ENCODE data around the gene NLE1. TPM values are rescaled to one million over a fixed set of nuclear protein-coding genes. Genes with fewer than 3 reads are reported as not detected.
A peak's percentile ranks its signal among the peaks of the same experiment; 100 is the strongest.
"Not testable (repeated sequence)": the region's sequence is repeated elsewhere in the genome, so short reads cannot be mapped to it uniquely, and the experiment has no call there.

The NLE1 gene
- 14.1 TPM for polyA plus RNA-seq
- long read RNA-seq, donor 1, result 0 reads
- long read RNA-seq, donor 2, full-length matches to known transcripts, result 2 of 2 reads
- long read RNA-seq, donor 2, partial matches to known transcripts, result 0 of 2 reads
- long read RNA-seq, donor 2, other reads (novel, unspliced or antisense), result 0 of 2 reads
- long read RNA-seq, donor 3, result 0 reads
- long read RNA-seq, donor 4, result 0 reads
- long read RNA-seq, donor 5, partial matches to known transcripts, result 0 of 3 reads
- long read RNA-seq, donor 5, other reads (novel, unspliced or antisense), result 0 of 3 reads
- long read RNA-seq, donor 6, partial matches to known transcripts, result 0 of 3 reads
- long read RNA-seq, donor 6, other reads (novel, unspliced or antisense), result 0 of 3 reads
- long read RNA-seq, donor 7, partial matches to known transcripts, result 0 of 1 reads
- long read RNA-seq, donor 7, other reads (novel, unspliced or antisense), result 0 of 1 reads
- long read RNA-seq, donor 8, result 0 reads
- long read RNA-seq, donor 9, partial matches to known transcripts, result 0 of 3 reads
- long read RNA-seq, donor 9, other reads (novel, unspliced or antisense), result 0 of 3 reads
- long read RNA-seq, donor 10, full-length matches to known transcripts, result 5 of 5 reads
- long read RNA-seq, donor 10, partial matches to known transcripts, result 0 of 5 reads
- long read RNA-seq, donor 10, other reads (novel, unspliced or antisense), result 0 of 5 reads
- long read RNA-seq, donor 11, full-length matches to known transcripts, result 3 of 3 reads
- long read RNA-seq, donor 11, partial matches to known transcripts, result 0 of 3 reads
- long read RNA-seq, donor 11, other reads (novel, unspliced or antisense), result 0 of 3 reads

GRCh38 chr17:35141681-35142466, at the start of gene NLE1:
Gene NLE1 (minus strand): TSS chr17:35142303. CDS start chr17:35142275, 28 bp downstream.
- WGBS (ENCODE audit: insufficient coverage, low lambda C conversion rate), result no CpG with 5 or more reads among the region's 65 CpGs
- DNase-seq, result peak; percentile 67 to 81
- Histone ChIP-seq H3K4me3 (ENCODE audit: low read length) (peak within 1 kb of the TSS; percentile 88), H3K36me3 (ENCODE audit: control insufficient read depth, insufficient read depth, low read length) (peaks cover 27% of the 10 kb centered on the region), H3K27me3 (ENCODE audit: control insufficient read depth, insufficient read depth, low read length) (no peaks in the 10 kb centered on the region), H3K9me3 (ENCODE audit: control insufficient read depth, low read depth, low read length) (no peaks in the 10 kb centered on the region), H3K4me1 (ENCODE audit: control insufficient read depth, insufficient read depth, low read length) (peaks cover 2% of the 10 kb centered on the region), H3K27ac (ENCODE audit: low read length) (no peak within 1 kb of the TSS)

- 81% methylated on average over 5 of the region's 11 CpGs for WGBS (ENCODE audit: insufficient coverage, low lambda C conversion rate)
- H3K27me3 ChIP-seq (ENCODE audit: control insufficient read depth, insufficient read depth, low read length), result no peaks in the 10 kb centered on the region
Measured at GRCh38 chr17:35191001-35191695, 49.0 kb upstream of the NLE1 start.

GRCh38 chr17:35189291-35189690, 47.2 kb upstream of the NLE1 start:
- Histone ChIP-seq H3K27me3 (ENCODE audit: control insufficient read depth, insufficient read depth, low read length) (no peaks in the 10 kb centered on the region), H3K36me3 (ENCODE audit: control insufficient read depth, insufficient read depth, low read length) (no peaks in the 10 kb centered on the region), H3K9me3 (ENCODE audit: control insufficient read depth, low read depth, low read length) (no peaks in the 10 kb centered on the region), H3K4me3 (ENCODE audit: low read length) (no peak overlapping the region), H3K4me1 (ENCODE audit: control insufficient read depth, insufficient read depth, low read length) (no peaks in the 10 kb centered on the region), H3K27ac (ENCODE audit: low read length) (no peak overlapping the region)
- WGBS (ENCODE audit: insufficient coverage, low lambda C conversion rate), result 86% methylated on average over 1 of the region's 3 CpGs
- no peak for DNase-seq

More at GRCh38 chr17:35191001-35191695, 49.0 kb upstream of the NLE1 start:
- H3K4me1 ChIP-seq (ENCODE audit: control insufficient read depth, insufficient read depth, low read length), result no peaks in the 10 kb centered on the region
- H3K9me3 ChIP-seq (ENCODE audit: control insufficient read depth, low read depth, low read length), result peaks cover 3% of the 10 kb centered on the region
- H3K4me3 ChIP-seq (ENCODE audit: low read length), result no peak overlapping the region
- H3K27ac ChIP-seq (ENCODE audit: low read length), result no peak overlapping the region
- no peak for DNase-seq
- no peaks in the 10 kb centered on the region for H3K36me3 ChIP-seq (ENCODE audit: control insufficient read depth, insufficient read depth, low read length)

- no peaks in the 10 kb centered on the region for H3K9me3 ChIP-seq (ENCODE audit: control insufficient read depth, low read depth, low read length)
Measured at GRCh38 chr17:35188111-35188510, 46.0 kb upstream of the NLE1 start.

GRCh38 chr17:35187481-35187880, 45.4 kb upstream of the NLE1 start:
- H3K36me3 ChIP-seq (ENCODE audit: control insufficient read depth, insufficient read depth, low read length), result no peaks in the 10 kb centered on the region
- WGBS (ENCODE audit: insufficient coverage, low lambda C conversion rate), result 0% methylated on average over 1 of the region's 2 CpGs
- no peaks in the 10 kb centered on the region for H3K4me1 ChIP-seq (ENCODE audit: control insufficient read depth, insufficient read depth, low read length)

More at GRCh38 chr17:35188111-35188510, 46.0 kb upstream of the NLE1 start:
- H3K36me3 ChIP-seq (ENCODE audit: control insufficient read depth, insufficient read depth, low read length), result no peaks in the 10 kb centered on the region
- no peak for DNase-seq
- no peaks in the 10 kb centered on the region for H3K4me1 ChIP-seq (ENCODE audit: control insufficient read depth, insufficient read depth, low read length)
- H3K4me3 ChIP-seq (ENCODE audit: low read length), result no peak overlapping the region
- H3K27ac ChIP-seq (ENCODE audit: low read length), result no peak overlapping the region
- no peaks in the 10 kb centered on the region for H3K27me3 ChIP-seq (ENCODE audit: control insufficient read depth, insufficient read depth, low read length)
- no CpG with 5 or more reads among the region's 2 CpGs for WGBS (ENCODE audit: insufficient coverage, low lambda C conversion rate)

GRCh38 chr17:35185849-35186248, 43.7 kb upstream of the NLE1 start:
- Histone ChIP-seq H3K9me3 (ENCODE audit: control insufficient read depth, low read depth, low read length) (no peaks in the 10 kb centered on the region), H3K4me1 (ENCODE audit: control insufficient read depth, insufficient read depth, low read length) (no peaks in the 10 kb centered on the region), H3K36me3 (ENCODE audit: control insufficient read depth, insufficient read depth, low read length) (no peaks in the 10 kb centered on the region), H3K4me3 (ENCODE audit: low read length) (no peak overlapping the region), H3K27ac (ENCODE audit: low read length) (no peak overlapping the region), H3K27me3 (ENCODE audit: control insufficient read depth, insufficient read depth, low read length) (no peaks in the 10 kb centered on the region)
- DNase-seq, result no peak
- no CpG with 5 or more reads among the region's 1 CpG for WGBS (ENCODE audit: insufficient coverage, low lambda C conversion rate)

More at GRCh38 chr17:35187481-35187880, 45.4 kb upstream of the NLE1 start:
- Histone ChIP-seq H3K9me3 (ENCODE audit: control insufficient read depth, low read depth, low read length) (no peaks in the 10 kb centered on the region), H3K4me3 (ENCODE audit: low read length) (no peak overlapping the region), H3K27ac (ENCODE audit: low read length) (no peak overlapping the region), H3K27me3 (ENCODE audit: control insufficient read depth, insufficient read depth, low read length) (no peaks in the 10 kb centered on the region)
- no peak for DNase-seq

- 60% methylated on average over 1 of the region's 3 CpGs for WGBS (ENCODE audit: insufficient coverage, low lambda C conversion rate)
- Histone ChIP-seq H3K9me3 (ENCODE audit: control insufficient read depth, low read depth, low read length) (no peaks in the 10 kb centered on the region), H3K27me3 (ENCODE audit: control insufficient read depth, insufficient read depth, low read length) (no peaks in the 10 kb centered on the region), H3K4me1 (ENCODE audit: control insufficient read depth, insufficient read depth, low read length) (no peaks in the 10 kb centered on the region), H3K4me3 (ENCODE audit: low read length) (no peak overlapping the region), H3K36me3 (ENCODE audit: control insufficient read depth, insufficient read depth, low read length) (no peaks in the 10 kb centered on the region), H3K27ac (ENCODE audit: low read length) (no peak overlapping the region)
- no peak for DNase-seq
Measured at GRCh38 chr17:35184274-35184673, 42.2 kb upstream of the NLE1 start.

GRCh38 chr17:35183332-35183731, 41.2 kb upstream of the NLE1 start:
- H3K36me3 ChIP-seq (ENCODE audit: control insufficient read depth, insufficient read depth, low read length), result no peaks in the 10 kb centered on the region
- H3K4me1 ChIP-seq (ENCODE audit: control insufficient read depth, insufficient read depth, low read length), result no peaks in the 10 kb centered on the region
- no peaks in the 10 kb centered on the region for H3K9me3 ChIP-seq (ENCODE audit: control insufficient read depth, low read depth, low read length)
- H3K27me3 ChIP-seq (ENCODE audit: control insufficient read depth, insufficient read depth, low read length), result no peaks in the 10 kb centered on the region
- no peak overlapping the region for H3K27ac ChIP-seq (ENCODE audit: low read length)
- no peak for DNase-seq
- H3K4me3 ChIP-seq (ENCODE audit: low read length), result no peak overlapping the region
- no CpG with 5 or more reads among the region's 6 CpGs for WGBS (ENCODE audit: insufficient coverage, low lambda C conversion rate)

- H3K9me3 ChIP-seq (ENCODE audit: control insufficient read depth, low read depth, low read length); H3K27me3 ChIP-seq (ENCODE audit: control insufficient read depth, insufficient read depth, low read length); H3K36me3 ChIP-seq (ENCODE audit: control insufficient read depth, insufficient read depth, low read length); H3K4me3 ChIP-seq (ENCODE audit: low read length); H3K27ac ChIP-seq (ENCODE audit: low read length); H3K4me1 ChIP-seq (ENCODE audit: control insufficient read depth, insufficient read depth, low read length); DNase-seq: not testable (repeated sequence)
- no CpG with 5 or more reads among the region's 5 CpGs for WGBS (ENCODE audit: insufficient coverage, low lambda C conversion rate)
Measured at GRCh38 chr17:35179379-35179778, 37.3 kb upstream of the NLE1 start.

Measured in large intestine (tissue), 12 donors.